ENCODE results near the gene KAZN. TPM values are rescaled to one million over a fixed set of nuclear protein-coding genes. Genes with fewer than 3 reads are reported as not detected.

KAZN gene
- total and polyA plus RNA-seq, 2 of the 8 experiments (the other 6 are each of a cell fraction or from before 2014, with no cell fraction given) = 3.7 to 11.8 TPM

DNA sequence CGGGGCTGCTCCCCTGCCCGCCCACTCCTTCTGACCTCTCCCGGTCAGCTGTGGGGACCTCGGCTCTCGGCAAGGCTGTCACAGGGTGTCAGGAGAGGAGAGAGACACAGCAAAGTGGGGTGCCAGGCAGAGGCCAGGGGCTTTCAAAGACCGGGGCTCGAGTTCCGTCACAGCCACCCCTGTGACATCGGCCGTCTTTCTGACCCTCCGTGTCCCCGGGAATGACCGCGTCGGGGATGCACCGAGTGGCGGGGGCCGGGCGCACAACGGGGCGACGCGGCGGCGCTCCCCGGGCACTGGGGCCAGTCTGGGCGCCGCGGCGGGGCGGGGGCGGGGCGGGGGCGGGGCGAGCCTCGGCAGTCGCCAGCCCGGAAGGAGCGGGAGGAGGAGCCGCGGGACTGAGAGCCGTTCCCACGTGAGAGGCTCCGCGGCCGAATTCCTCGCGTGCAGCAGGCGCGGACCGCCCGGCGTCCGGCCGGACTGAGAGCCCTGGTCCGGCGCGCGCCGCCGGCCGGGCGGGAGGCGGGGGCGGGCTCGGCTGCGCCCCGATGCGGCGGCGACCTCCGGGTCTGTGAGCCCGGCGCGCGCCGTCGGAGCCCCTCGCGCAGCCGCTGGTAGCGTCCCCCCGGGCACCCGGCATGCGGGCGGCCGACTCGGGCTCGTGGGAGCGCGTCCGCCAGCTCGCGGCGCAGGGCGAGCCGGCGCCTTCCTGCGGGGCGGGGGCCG, 325.4 kb downstream of the KAZN start:
- no peak overlapping the region for H2BK15ac ChIP-seq (ENCODE audit: low read length)
- H3K27ac ChIP-seq (ENCODE audit: low read depth, low read length) = no peak overlapping the region
- peak overlapping the region; percentile 50 to 76 for H3K4me2 ChIP-seq (ENCODE audit: insufficient read depth in 1 of 2, low read depth in 2 of 2, low read length in 2 of 2)
- FAIRE-seq (no peak), DNase-seq (ENCODE audit: low read depth in 1 of 2, low spot score in 2 of 2) (no peak)
- peak overlapping the region in 1 of 4 experiments; percentile 9; a peak in 1 of 7 replicates for H3K9ac ChIP-seq (replicated peaks in 1 of 4; ENCODE audit: extremely low read depth in 1 of 4, low read depth in 3 of 4, low read length in 3 of 4)
- H3K27me3 ChIP-seq (replicated peaks in 1 of 4; ENCODE audit: control insufficient read depth in 3 of 4, extremely low read depth in 1 of 4, insufficient read depth in 3 of 4, low read length in 3 of 4) = peaks cover 9 to 36% (median 27%) of the 10 kb centered on the region in 4 experiments
- H3K4me3 ChIP-seq (ENCODE audit: extremely low read depth in 1 of 4, insufficient read depth in 2 of 4, low read depth in 3 of 4, low read length in 4 of 4) = peak overlapping the region; percentile 11 to 57 (median 36)
- no peak overlapping the region for H2AK5ac ChIP-seq (ENCODE audit: low read depth, low read length)
- no peaks in the 10 kb centered on the region; a peak in 1 of 4 replicates for H3K79me2 ChIP-seq (ENCODE audit: control insufficient read depth in 1 of 2, insufficient read depth in 2 of 2, low read length in 2 of 2)
- peaks cover 3% of the 10 kb centered on the region; the same call in 1 of the 2 replicates for H3K23me2 ChIP-seq (ENCODE audit: low read depth, low read length)
- H2BK120ac ChIP-seq (replicated peaks; ENCODE audit: low read depth, low read length) = no peak overlapping the region
- peaks cover 3 to 7% (median 3%) of the 10 kb centered on the region in 4 experiments; a peak in 6 of 7 replicates for H3K4me1 ChIP-seq (replicated peaks in 1 of 4; ENCODE audit: control insufficient read depth in 3 of 4, insufficient read depth in 4 of 4, low read length in 3 of 4)
- H2AFZ ChIP-seq (ENCODE audit: low read length) = no peak overlapping the region
- no peak overlapping the region; the same call in 1 of the 2 replicates for H4K8ac ChIP-seq (ENCODE audit: extremely low read depth, insufficient read depth, low read length)
- no peak overlapping the region for H3K4ac ChIP-seq (replicated peaks; ENCODE audit: insufficient read length, low read depth, low read length)
- no peak overlapping the region for H4K5ac ChIP-seq (ENCODE audit: insufficient read length, low read depth, low read length)
- ChIA-PET POLR2A (ENCODE audit: partially characterized antibody) (interaction anchor here (1.6 kb wide), 1 partner anchor 10 kb away, joined by 3 read pairs; no protein-coding TSS in a partner anchor), CTCF (ENCODE audit: partially characterized antibody) (interaction anchor here (1.8 kb wide), 1 partner anchor 112 kb away, joined by 6 read pairs; no protein-coding TSS in a partner anchor)
- no peaks in the 10 kb centered on the region for H3K36me3 ChIP-seq (ENCODE audit: control insufficient read depth in 2 of 4, insufficient read depth in 4 of 4, low read length in 3 of 4)
- no peak overlapping the region for H3K18ac ChIP-seq (ENCODE audit: extremely low read depth, low read length)
- no peak overlapping the region for H3K14ac ChIP-seq (ENCODE audit: insufficient read length)
- H3K79me1 ChIP-seq (ENCODE audit: low read depth, low read length) = no peaks in the 10 kb centered on the region
- TF ChIP-seq NRF1 (IDR thresholded peaks at IDR 0.05; ENCODE audit: low read depth, low read length) (no peak), KDM4A (IDR thresholded peaks at IDR 0.05; ENCODE audit: low read depth, low read length, severe bottlenecking) (peak; percentile 26), EGR1 (IDR thresholded peaks at IDR 0.05; ENCODE audit: borderline replicate concordance, low read depth, low read length) (peak; percentile 25; the same call in 1 of the 2 replicates), RBBP5 (IDR thresholded peaks at IDR 0.05; ENCODE audit: borderline replicate concordance, low read depth, low read length) (peak; percentile 10; the same call in 1 of the 2 replicates)
- WGBS, 2 experiments (ENCODE audit: extremely low coverage in 1 of 2, insufficient coverage in 1 of 2, insufficient read length in 1 of 2, insufficient replicate concordance in 2 of 2, low coverage in 1 of 2, low lambda C conversion rate in 2 of 2, missing lambda C conversion rate in 1 of 2) = 7% methylated on average over 41 of the region's 101 CpGs; no CpG with 5 or more reads in 1 of the 2 experiments
- H3K23ac ChIP-seq (ENCODE audit: insufficient read length) = no peak overlapping the region
- no peak overlapping the region for H3K56ac ChIP-seq (replicated peaks; ENCODE audit: insufficient read length, low read depth, low read length)
- H4K91ac ChIP-seq (replicated peaks; ENCODE audit: insufficient read length, low read length) = no peak overlapping the region
- H2BK20ac ChIP-seq (ENCODE audit: low read length) = no peak overlapping the region
- no peak overlapping the region for H2BK5ac ChIP-seq (ENCODE audit: low read depth, low read length)
- H2BK12ac ChIP-seq (ENCODE audit: low read depth, low read length) = no peak overlapping the region
- H4K20me1 ChIP-seq (replicated peaks in 1 of 2; ENCODE audit: control insufficient read depth in 1 of 2, insufficient read depth in 2 of 2, low read length in 2 of 2) = peaks cover 8 to 13% of the 10 kb centered on the region in 2 experiments
- no peaks in the 10 kb centered on the region for H3K9me3 ChIP-seq (ENCODE audit: insufficient read depth in 2 of 2, low read depth in 1 of 2, low read length in 1 of 2)
